Neural progenitor cell (in vitro differentiated cells): Measurements from ENCODE around the gene TRPC4AP.

ENCODE experiments used
- EZH2 ChIP-seq: fragments of 200-600 bp; sonication (generic); IDR thresholded peaks from 2 replicates; pipeline ENCODE4 v1.6.1; 2017; ENCODE audit warnings: antibody characterized with exemption, mild to moderate bottlenecking, moderate library complexity
- EZH2phosphoT487 ChIP-seq: fragments of 200-600 bp; sonication (generic); IDR thresholded peaks from 2 replicates; pipeline ENCODE4 v1.6.1; 2017; ENCODE audit warnings: antibody characterized with exemption
- TF ChIP-seq, protein P1 (sequence below): fragments of 200-600 bp; sonication (generic); IDR thresholded peaks from 2 replicates; pipeline ENCODE4 v1.5.1; 2017; ENCODE audit warnings: antibody characterized with exemption, mild to moderate bottlenecking

DNA sequence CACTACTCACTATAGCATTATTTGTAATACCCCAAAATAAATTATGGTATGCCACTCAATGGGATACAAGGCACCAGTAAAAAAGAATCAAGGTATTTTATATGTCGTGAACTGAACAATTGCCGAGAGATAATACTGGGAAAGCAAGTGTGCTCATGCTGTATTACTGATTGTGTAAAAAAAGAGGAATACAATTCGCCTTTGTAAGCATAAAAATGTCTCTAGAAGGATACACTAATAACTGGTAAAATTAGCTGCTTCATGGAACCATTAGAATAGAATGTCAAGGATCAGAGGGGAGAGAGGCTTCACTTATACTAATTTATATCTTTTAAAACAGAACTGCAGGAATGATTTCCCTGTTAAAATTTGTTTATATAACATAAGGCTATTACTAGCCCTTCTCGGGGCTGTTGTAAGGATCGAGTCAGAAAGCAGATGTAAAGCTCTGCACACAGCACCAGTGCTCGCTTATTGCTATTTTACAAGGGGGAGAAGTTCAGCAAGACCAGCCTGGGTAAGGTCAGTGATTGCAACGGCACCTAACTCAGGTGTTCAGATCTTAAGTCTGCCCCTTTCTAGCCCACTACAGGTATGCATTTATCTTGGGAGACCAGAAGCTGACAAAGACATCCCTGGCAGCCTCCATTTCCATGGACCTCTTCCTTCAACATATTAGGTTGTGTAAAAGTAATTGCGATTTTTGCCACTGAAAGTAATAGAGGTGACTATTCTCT is 75.3 kb downstream of the TRPC4AP start:
- TF ChIP-seq EZH2: no peak
- TF ChIP-seq, protein P1, sequence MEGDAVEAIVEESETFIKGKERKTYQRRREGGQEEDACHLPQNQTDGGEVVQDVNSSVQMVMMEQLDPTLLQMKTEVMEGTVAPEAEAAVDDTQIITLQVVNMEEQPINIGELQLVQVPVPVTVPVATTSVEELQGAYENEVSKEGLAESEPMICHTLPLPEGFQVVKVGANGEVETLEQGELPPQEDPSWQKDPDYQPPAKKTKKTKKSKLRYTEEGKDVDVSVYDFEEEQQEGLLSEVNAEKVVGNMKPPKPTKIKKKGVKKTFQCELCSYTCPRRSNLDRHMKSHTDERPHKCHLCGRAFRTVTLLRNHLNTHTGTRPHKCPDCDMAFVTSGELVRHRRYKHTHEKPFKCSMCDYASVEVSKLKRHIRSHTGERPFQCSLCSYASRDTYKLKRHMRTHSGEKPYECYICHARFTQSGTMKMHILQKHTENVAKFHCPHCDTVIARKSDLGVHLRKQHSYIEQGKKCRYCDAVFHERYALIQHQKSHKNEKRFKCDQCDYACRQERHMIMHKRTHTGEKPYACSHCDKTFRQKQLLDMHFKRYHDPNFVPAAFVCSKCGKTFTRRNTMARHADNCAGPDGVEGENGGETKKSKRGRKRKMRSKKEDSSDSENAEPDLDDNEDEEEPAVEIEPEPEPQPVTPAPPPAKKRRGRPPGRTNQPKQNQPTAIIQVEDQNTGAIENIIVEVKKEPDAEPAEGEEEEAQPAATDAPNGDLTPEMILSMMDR: no peak
- TF ChIP-seq EZH2phosphoT487: no peak
